H9 (cell line): Measurements from ENCODE around the gene GFPT1. TPM values are rescaled to one million over a fixed set of nuclear protein-coding genes. Genes with fewer than 3 reads are reported as not detected.

Source experiments
- DNase-seq: peaks from one replicate; pipeline ENCODE4 v3.0.0-alpha.2; 2017
- H2AFZ ChIP-seq: one replicate; pipeline ENCODE4 v1.6.1; 2013; ENCODE audit warnings: mild to moderate bottlenecking, low read length, control low read depth, moderate library complexity
- H2AK5ac ChIP-seq: 2 replicates; pipeline ENCODE4 v1.6.1; 2013; ENCODE audit warnings: low read length, control low read depth, mixed read lengths; ENCODE audit not compliant: insufficient read length
- H2BK120ac ChIP-seq: one replicate; pipeline ENCODE4 v1.6.1; 2013; ENCODE audit warnings: low read depth, mild to moderate bottlenecking, low read length, control low read depth, inconsistent platforms; ENCODE audit not compliant: poor library complexity, severe bottlenecking
- H2BK12ac ChIP-seq: 2 replicates; pipeline ENCODE4 v1.6.1; 2013; ENCODE audit warnings: low read length, control low read depth, mixed read lengths, low read depth; ENCODE audit not compliant: insufficient read length
- H2BK15ac ChIP-seq: 2 replicates; pipeline ENCODE4 v1.6.1; 2013; ENCODE audit warnings: low read depth, low read length, control low read depth
- H2BK20ac ChIP-seq: one replicate; pipeline ENCODE4 v1.6.1; 2013; ENCODE audit warnings: low read depth, mild to moderate bottlenecking, low read length, control low read depth, inconsistent platforms; ENCODE audit not compliant: poor library complexity, severe bottlenecking
- H2BK5ac ChIP-seq: 2 replicates; pipeline ENCODE4 v1.6.1; 2013; ENCODE audit warnings: low read length, control low read depth, mixed read lengths; ENCODE audit not compliant: insufficient read length
- H3K14ac ChIP-seq: 2 replicates; pipeline ENCODE4 v1.6.1; 2013; ENCODE audit warnings: low read length, control low read depth; ENCODE audit not compliant: insufficient read depth
- H3K18ac ChIP-seq: 2 replicates; pipeline ENCODE4 v1.6.1; 2013; ENCODE audit warnings: low read depth, mild to moderate bottlenecking, mixed read lengths, low read length, control low read depth; ENCODE audit not compliant: insufficient read length
- H3K23ac ChIP-seq: 2 replicates; pipeline ENCODE4 v1.6.1; 2013; ENCODE audit warnings: low read length, control low read depth, mixed read lengths, low read depth; ENCODE audit not compliant: insufficient read length
- H3K23me2 ChIP-seq: 2 replicates; pipeline ENCODE4 v1.6.1; 2013; ENCODE audit warnings: low read depth, mild to moderate bottlenecking, mixed read lengths, low read length, control low read depth; ENCODE audit not compliant: insufficient read length, poor library complexity, severe bottlenecking
- H3K27ac ChIP-seq: 2 replicates; pipeline ENCODE4 v1.5.1; 2013; ENCODE audit warnings: low read length, control low read depth, mixed read lengths, low read depth; ENCODE audit not compliant: insufficient read length
- H3K27me3 ChIP-seq: 2 replicates; pipeline ENCODE4 v1.6.1; 2013; ENCODE audit warnings: low read length, control low read depth, inconsistent platforms; ENCODE audit not compliant: insufficient read depth
- H3K4ac ChIP-seq: 2 replicates; pipeline ENCODE4 v1.6.1; 2013; ENCODE audit warnings: low read depth, mild to moderate bottlenecking, control low read depth, inconsistent platforms, low read length, moderate library complexity
- H3K4me1 ChIP-seq: 2 replicates; pipeline ENCODE4 v1.6.1; 2013; ENCODE audit warnings: low read length, control low read depth, inconsistent platforms; ENCODE audit not compliant: insufficient read depth
- H3K4me2 ChIP-seq: 2 replicates; pipeline ENCODE4 v1.6.1; 2013; ENCODE audit warnings: low read length, control low read depth, mixed read lengths; ENCODE audit not compliant: insufficient read length, insufficient read depth
- H3K56ac ChIP-seq: 2 replicates; pipeline ENCODE4 v1.6.1; 2013; ENCODE audit warnings: low read depth, mild to moderate bottlenecking, mixed read lengths, low read length, control low read depth; ENCODE audit not compliant: insufficient read length
- H3K79me1 ChIP-seq: 2 replicates; pipeline ENCODE4 v1.6.1; 2013; ENCODE audit warnings: low read depth, mild to moderate bottlenecking, moderate library complexity, low read length, control low read depth, inconsistent platforms; ENCODE audit not compliant: insufficient read depth, poor library complexity, severe bottlenecking
- H3K79me2 ChIP-seq: 2 replicates; pipeline ENCODE4 v1.6.1; 2013; ENCODE audit warnings: low read length, control low read depth, inconsistent platforms; ENCODE audit not compliant: insufficient read depth
- H3K9ac ChIP-seq: 2 replicates; pipeline ENCODE4 v1.6.1; 2013; ENCODE audit warnings: low read length, control low read depth, mixed read lengths; ENCODE audit not compliant: insufficient read length; ENCODE audit errors: extremely low read depth
- H3K9me3 ChIP-seq: one replicate; pipeline ENCODE4 v1.6.1; 2013; ENCODE audit warnings: low read depth, low read length, inconsistent platforms; ENCODE audit not compliant: control insufficient read depth
- H3T11ph ChIP-seq: one replicate; pipeline ENCODE4 v1.6.1; 2013; ENCODE audit warnings: mild to moderate bottlenecking, low read length, control low read depth, inconsistent platforms
- H4K20me1 ChIP-seq: one replicate; pipeline ENCODE4 v1.6.1; 2013; ENCODE audit not compliant: control insufficient read depth, insufficient read length, insufficient read depth
- H4K5ac ChIP-seq: 2 replicates; pipeline ENCODE4 v1.6.1; 2013; ENCODE audit warnings: low read depth, mild to moderate bottlenecking, mixed read lengths, low read length, control low read depth; ENCODE audit not compliant: insufficient read length
- H4K8ac ChIP-seq: replicated peaks from 2 replicates; pipeline ENCODE4 v1.6.1; 2013; ENCODE audit warnings: low read length, control low read depth, mixed read lengths, low read depth; ENCODE audit not compliant: insufficient read length
- H4K91ac ChIP-seq: 2 replicates; pipeline ENCODE4 v1.6.1; 2013; ENCODE audit warnings: low read depth, mild to moderate bottlenecking, moderate library complexity, mixed read lengths, low read length, control low read depth; ENCODE audit not compliant: insufficient read length
- H3K27ac Mint-ChIP-seq, 3 experiments: 2 replicates in 2 of 3; 3 replicates in 1 of 3; pipeline ENCODE4 v1.8.0; 2020 to 2021; ENCODE audit warnings: mixed read lengths in 3 of 3, mild to moderate bottlenecking in 1 of 3, moderate library complexity in 1 of 3
- H3K27me3 Mint-ChIP-seq: 2 replicates; pipeline ENCODE4 v1.8.0; 2021; ENCODE audit warnings: low read depth, mild to moderate bottlenecking, moderate library complexity, mixed read lengths
- H3K36me3 Mint-ChIP-seq, 3 experiments: 2 replicates in 2 of 3; 3 replicates in 1 of 3; pipeline ENCODE4 v1.8.0; 2020 to 2021; ENCODE audit warnings: low read depth in 3 of 3, mixed read lengths in 3 of 3; ENCODE audit not compliant: insufficient read depth in 1 of 3
- H3K4me1 Mint-ChIP-seq, 2 experiments: 2 replicates each; pipeline ENCODE4 v1.8.0; 2020; ENCODE audit warnings: mixed read lengths in 2 of 2
- H3K4me3 Mint-ChIP-seq, 2 experiments: 2 replicates in 1 of 2; 3 replicates in 1 of 2; pipeline ENCODE4 v1.8.0; 2020 to 2021; ENCODE audit warnings: mild to moderate bottlenecking in 2 of 2, mixed read lengths in 2 of 2, moderate library complexity in 1 of 2
- H3K9me3 Mint-ChIP-seq, 2 experiments: 2 replicates in 1 of 2; 3 replicates in 1 of 2; pipeline ENCODE4 v1.8.0; 2020; ENCODE audit warnings: mild to moderate bottlenecking in 2 of 2, mixed read lengths in 2 of 2, moderate library complexity in 1 of 2
- CTCF ChIP-seq: fragments of 200-600 bp; sonication (generic); conservative IDR thresholded peaks from 3 replicates; pipeline ENCODE4 v1.8.0; 2021; ENCODE audit warnings: antibody characterized with exemption, mild to moderate bottlenecking
- WGBS: extraction: QIAGEN DNeasy Blood & Tissue Kit; methylation state at CpG from one replicate; pipeline ENCODE4 v1.1.7; 2013; ENCODE audit warnings: missing lambda C conversion rate, low lambda C conversion rate, mixed read lengths; ENCODE audit not compliant: insufficient read length; ENCODE audit errors: extremely low coverage; 5-methylcytosine and 5-hydroxymethylcytosine counted together
- total RNA-seq: library from RNA; stranded (reverse); gene quantifications from 2 replicates; pipeline ENCODE4 v1.2.1, GENCODE V29; 2021

Gene GFPT1
- total RNA-seq, 1 experiment from 2014 or later = 84.4 TPM

DNA sequence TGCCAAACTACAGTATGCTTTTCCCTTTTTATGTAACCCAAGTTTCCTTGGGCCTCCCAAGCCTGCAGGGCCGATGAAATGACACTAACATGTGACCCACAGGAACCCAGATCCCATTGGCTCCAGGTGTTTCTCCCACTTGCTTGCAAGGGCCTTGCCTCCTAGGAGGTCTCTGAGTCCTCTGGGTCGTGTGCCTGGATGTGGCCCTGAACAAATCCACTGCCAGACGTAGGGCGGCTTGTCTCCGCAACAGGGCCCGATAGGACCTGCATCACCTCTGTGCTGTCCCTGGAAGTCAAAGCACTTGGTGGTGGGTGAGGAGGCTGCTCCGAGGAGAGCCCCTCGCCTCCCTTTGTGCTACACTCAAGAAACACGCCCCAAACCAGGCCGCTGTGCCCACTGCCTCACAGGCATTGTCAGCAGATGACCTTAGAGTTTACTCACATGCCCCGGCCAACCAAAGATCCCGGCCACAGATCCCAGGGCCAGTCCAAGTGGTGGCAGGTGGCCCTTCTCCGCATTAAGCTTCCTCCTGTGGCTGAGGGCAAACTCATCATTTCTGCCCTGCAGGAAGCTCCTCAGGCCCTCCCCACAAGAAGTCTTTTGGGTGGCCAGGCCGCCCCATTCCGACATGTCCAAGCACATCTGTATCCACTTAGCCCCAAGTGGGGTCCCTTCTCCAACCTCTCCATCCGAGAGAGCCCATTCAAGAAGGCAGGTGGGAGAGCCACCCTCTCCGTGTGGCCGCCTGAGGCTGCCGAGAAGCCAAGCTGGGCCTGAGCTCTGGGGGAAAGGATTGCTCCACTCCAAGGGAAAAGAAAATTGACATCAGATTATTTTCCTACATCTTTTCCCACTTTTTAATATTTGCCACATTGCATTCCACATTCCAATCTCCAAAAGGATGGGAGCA, 76.7 kb downstream of the GFPT1 start:
- Histone ChIP-seq H3K23ac (no peak overlapping the region), H3K56ac (no peak overlapping the region), H3K79me1 (no peaks in the 10 kb centered on the region), H3K79me2 (no peaks in the 10 kb centered on the region), H3T11ph (no peak overlapping the region), H2BK20ac (no peak overlapping the region), H2BK5ac (no peak overlapping the region), H3K27me3 (no peaks in the 10 kb centered on the region; the same call in 1 of the 2 replicates), H3K18ac (peak overlapping the region; percentile 0), H2BK12ac (no peak overlapping the region), H2AK5ac (no peak overlapping the region), H4K91ac (no peak overlapping the region), H2BK15ac (no peak overlapping the region), H4K5ac (no peak overlapping the region), H3K9me3 (no peaks in the 10 kb centered on the region), H3K27ac (no peak overlapping the region), H3K4ac (no peak overlapping the region), H3K23me2 (peaks cover 11% of the 10 kb centered on the region), H2AFZ (no peak overlapping the region), H4K8ac (no peak overlapping the region), H3K14ac (no peak overlapping the region), H4K20me1 (no peaks in the 10 kb centered on the region), H3K4me2 (no peak overlapping the region), H2BK120ac (no peak overlapping the region), H3K4me1 (no peaks in the 10 kb centered on the region), H3K9ac (no peak overlapping the region)
- peaks cover 3 to 12% of the 10 kb centered on the region in 2 experiments; a peak in 3 of 5 replicates for H3K9me3 Mint-ChIP-seq
- peaks cover 3 to 17% (median 7%) of the 10 kb centered on the region in 3 experiments for H3K36me3 Mint-ChIP-seq
- TF ChIP-seq CTCF = no peak
- H3K4me3 Mint-ChIP-seq = no peak overlapping the region
- peaks cover 27% of the 10 kb centered on the region for H3K27me3 Mint-ChIP-seq
- no CpG with 5 or more reads among the region's 19 CpGs for WGBS
- peaks cover 14 to 17% of the 10 kb centered on the region in 2 experiments for H3K4me1 Mint-ChIP-seq
- DNase-seq = no peak
- peak overlapping the region; percentile 38 to 95 (median 60); a peak in 5 of 7 replicates for H3K27ac Mint-ChIP-seq
